AG10803 (cell line): ENCODE measurements around the gene FBXW4.

Experiments used
- DNase-seq: peaks from one replicate; pipeline ENCODE4 v3.0.0; 2010; ENCODE audit warnings: low read depth
- H3K4me3 ChIP-seq: 2 replicates; pipeline ENCODE4 v1.5.1; 2011; ENCODE audit warnings: mild to moderate bottlenecking, low read length, control low read depth
- TF ChIP-seq, protein P1 (sequence below): conservative IDR thresholded peaks from 2 replicates; pipeline ENCODE4 v1.5.1; 2011; ENCODE audit warnings: mild to moderate bottlenecking, low read length, control low read depth, inconsistent platforms

FBXW4 gene

DNA sequence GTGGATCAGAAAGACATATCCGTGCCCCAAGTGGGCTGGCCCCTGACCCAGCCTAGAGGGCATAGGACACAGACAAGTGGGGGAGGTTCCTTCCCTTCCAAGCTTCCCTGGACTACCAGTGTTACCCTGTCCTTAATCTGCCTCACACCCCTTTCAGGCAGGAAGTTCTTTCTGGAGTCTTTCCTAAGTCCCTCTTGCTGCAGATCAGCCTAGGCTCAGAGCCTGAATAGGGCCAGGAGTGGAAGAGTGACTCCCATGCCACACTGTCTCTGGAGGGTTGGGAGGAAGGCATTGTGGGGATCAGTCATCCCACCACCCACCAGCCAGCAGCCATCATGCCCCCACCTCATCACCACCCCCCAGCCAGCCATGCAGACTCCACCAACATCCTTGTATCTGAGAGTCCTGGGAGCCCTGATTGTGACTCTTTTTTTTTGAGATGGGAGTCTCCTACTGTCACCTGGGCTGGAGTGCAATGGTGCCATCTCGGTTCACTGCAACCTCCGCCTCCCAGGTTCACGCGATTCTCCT, 129.5 kb downstream of the FBXW4 start:
- DNase-seq = no peak
- TF ChIP-seq, protein P1, sequence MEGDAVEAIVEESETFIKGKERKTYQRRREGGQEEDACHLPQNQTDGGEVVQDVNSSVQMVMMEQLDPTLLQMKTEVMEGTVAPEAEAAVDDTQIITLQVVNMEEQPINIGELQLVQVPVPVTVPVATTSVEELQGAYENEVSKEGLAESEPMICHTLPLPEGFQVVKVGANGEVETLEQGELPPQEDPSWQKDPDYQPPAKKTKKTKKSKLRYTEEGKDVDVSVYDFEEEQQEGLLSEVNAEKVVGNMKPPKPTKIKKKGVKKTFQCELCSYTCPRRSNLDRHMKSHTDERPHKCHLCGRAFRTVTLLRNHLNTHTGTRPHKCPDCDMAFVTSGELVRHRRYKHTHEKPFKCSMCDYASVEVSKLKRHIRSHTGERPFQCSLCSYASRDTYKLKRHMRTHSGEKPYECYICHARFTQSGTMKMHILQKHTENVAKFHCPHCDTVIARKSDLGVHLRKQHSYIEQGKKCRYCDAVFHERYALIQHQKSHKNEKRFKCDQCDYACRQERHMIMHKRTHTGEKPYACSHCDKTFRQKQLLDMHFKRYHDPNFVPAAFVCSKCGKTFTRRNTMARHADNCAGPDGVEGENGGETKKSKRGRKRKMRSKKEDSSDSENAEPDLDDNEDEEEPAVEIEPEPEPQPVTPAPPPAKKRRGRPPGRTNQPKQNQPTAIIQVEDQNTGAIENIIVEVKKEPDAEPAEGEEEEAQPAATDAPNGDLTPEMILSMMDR = no peak
- H3K4me3 ChIP-seq = no peak overlapping the region

DNA sequence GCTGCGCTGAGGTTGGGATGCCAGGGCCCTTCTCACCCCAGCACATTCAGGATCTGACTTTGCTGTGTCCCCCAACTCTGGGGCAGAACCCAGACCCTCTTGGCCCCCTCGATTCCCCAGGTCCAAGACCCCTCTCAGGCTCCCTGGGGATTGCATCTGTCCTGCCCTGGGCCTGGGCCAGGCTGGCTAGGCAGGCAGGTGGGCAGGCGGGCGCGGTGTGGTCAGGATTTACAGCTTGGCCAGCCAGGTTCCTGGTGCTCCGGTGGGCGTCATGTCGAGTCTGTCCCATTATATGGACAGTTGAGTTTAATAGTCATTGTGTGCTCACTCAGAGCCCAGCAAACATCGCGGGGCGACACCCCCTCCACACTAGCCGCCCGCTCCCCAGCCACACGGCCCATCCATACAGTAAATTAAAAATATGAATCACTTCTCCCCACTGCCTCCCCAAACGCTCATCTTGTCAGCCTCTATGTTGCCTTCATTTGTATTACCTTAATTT, 130.4 kb downstream of the FBXW4 start:
- DNase-seq = no peak
- TF ChIP-seq, protein P1 = no peak
- H3K4me3 ChIP-seq = no peak overlapping the region

DNA sequence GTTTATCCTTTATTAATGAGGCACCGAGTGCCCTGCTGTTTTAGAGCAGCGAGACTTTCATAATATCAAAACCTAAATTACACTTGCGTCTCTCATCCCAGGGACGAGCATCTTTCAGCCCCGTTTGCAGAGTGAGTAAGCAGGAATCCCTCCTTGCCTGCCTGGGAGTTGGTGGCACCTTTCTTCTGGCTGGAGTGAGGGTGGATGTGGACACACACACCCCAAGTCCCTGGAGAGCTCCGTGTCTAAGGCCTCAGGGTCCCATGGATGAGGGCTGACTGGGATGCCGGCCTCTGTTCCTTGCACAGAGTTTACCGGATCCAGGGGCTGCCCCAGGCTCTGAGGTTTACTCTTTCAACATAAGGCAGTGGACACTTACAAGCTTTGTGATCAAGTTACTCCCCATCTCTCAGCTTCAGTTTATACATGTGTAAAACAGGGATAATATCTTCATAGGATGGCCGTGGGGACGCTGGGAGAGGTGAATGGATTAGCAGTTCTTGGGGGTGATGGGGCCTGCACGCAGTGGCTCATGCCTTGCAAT, 131.4 kb downstream of the FBXW4 start:
- H3K4me3 ChIP-seq = no peak overlapping the region
- TF ChIP-seq, protein P1 = no peak
- no peak for DNase-seq

DNA sequence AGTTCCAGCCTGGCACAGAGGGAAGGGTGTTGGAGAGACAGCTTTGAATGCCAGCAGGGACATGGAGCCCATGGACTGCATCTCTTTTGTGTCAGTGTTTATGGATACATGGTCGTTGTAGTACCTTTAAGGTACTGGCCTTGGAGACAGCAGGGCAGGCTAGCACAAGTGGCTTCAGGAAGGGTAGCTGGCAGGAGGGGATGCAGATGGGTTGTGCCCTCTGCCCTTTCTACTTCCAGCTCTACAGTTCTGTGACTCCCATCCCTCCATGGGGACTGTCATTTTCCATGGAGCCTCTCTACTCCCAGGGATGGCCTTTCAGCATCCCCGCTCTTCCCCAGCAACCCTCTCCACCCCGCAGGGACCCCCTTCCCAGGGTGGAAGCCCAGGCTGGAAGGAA, 132.0 kb downstream of the FBXW4 start:
- no peak for DNase-seq
- no peak overlapping the region for H3K4me3 ChIP-seq
- TF ChIP-seq, protein P1 = no peak

DNA sequence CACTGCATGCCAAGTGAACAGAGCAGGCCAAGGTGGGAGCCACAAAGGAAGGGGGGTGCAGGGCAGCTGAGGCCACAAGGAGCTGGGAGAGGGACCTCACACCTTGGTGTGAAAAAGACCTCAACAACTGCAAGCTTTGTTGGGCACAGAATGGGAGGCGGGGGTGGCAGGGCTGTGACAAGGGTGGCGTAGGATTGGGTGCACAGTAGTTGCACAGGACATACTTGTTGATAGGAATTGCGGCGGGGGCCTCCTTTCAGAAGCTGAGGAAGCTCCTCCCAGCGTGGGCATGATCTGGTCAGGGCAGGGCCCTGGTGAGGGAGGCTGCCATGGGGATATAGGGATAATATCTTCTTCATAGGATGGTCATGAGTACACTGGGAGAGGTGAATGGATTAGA, 132.7 kb downstream of the FBXW4 start:
- DNase-seq = no peak
- no peak overlapping the region for H3K4me3 ChIP-seq
- TF ChIP-seq, protein P1 = no peak

DNA sequence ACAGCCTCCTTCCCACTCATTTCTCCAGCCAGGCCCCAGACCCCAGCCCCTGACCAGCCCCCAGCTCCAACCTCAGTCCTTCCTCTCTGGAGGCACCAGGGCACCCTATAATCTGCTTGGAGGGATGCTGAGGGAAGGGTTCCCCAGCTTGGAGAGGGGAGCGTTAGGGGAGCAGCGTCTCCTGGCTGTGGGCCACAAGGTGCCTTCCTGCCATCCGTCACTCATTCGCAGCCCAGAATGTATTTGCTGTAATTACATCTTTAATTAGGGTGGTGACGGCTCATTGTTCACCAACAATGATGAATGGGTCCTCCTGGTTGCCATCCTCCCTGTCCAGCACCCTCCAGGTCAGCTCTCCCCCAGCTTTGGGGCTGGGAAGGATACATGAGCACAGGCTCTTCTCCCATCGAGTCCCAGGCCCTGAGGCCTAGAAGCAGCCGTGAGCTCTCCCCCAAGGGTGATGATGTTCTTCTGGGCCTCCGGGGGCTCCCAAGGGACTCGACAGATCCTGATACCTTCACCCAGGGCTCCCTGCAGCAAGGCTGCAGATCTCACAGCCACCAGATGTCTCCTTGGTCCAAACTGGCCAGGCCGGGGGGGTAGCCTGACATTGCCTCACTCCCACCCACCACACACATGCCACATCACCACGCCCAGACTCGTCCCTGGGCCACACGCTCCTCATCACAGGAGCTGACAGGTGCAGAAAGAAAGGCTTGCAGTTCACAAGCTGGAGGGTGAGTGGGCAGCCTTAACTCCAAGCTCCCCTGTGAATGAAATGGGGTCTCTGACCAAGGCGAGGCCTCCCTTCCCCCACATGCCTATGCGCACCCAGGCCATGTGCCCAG, 133.7 kb downstream of the FBXW4 start:
- TF ChIP-seq, protein P1 = no peak
- DNase-seq = no peak
- H3K4me3 ChIP-seq = no peak overlapping the region
